ENCODE data around the gene SEMA5A. TPM values are rescaled to one million over a fixed set of nuclear protein-coding genes. Genes with fewer than 3 reads are reported as not detected.

The SEMA5A gene
- total RNA-seq, 1 donor from 2014 or later, result 11.9 TPM

GRCh38 chr5:9479361-9479760 is 66.5 kb downstream of the SEMA5A start:
- H3K4me1 Mint-ChIP-seq, result peaks cover 13% of the 10 kb centered on the region

GRCh38 chr5:9477537-9477936 is 68.3 kb downstream of the SEMA5A start:
- Histone ChIP-seq H4K20me1 (ENCODE audit: low read depth) (no peaks in the 10 kb centered on the region), H3K9me3 (ENCODE audit: low read depth) (no peaks in the 10 kb centered on the region), H3K79me2 (ENCODE audit: low read depth) (no peaks in the 10 kb centered on the region), H3K36me3 (no peaks in the 10 kb centered on the region), H3K9ac (no peak overlapping the region), H3K4me2 (no peak overlapping the region), H2AFZ (replicated peaks) (no peak overlapping the region), H3K4me1 (peaks cover 2% of the 10 kb centered on the region), H3F3A (ENCODE audit: low read depth) (no peaks in the 10 kb centered on the region), H3K27me3 (no peaks in the 10 kb centered on the region), H3K27ac (no peak overlapping the region), H3K4me3 (no peak overlapping the region)
- DNase-seq (ENCODE audit: low spot score), result no peak
- peaks cover 12% of the 10 kb centered on the region for H3K4me1 Mint-ChIP-seq
- H3K4me3 Mint-ChIP-seq, result no peak overlapping the region
- TF ChIP-seq EZH2 (IDR thresholded peaks at IDR 0.05), result no peak
- no peaks in the 10 kb centered on the region for H3K27me3 Mint-ChIP-seq (ENCODE audit: insufficient read depth, low read depth)
- H3K9me3 Mint-ChIP-seq, result peaks cover 22% of the 10 kb centered on the region
- H3K36me3 Mint-ChIP-seq, result peaks cover 12% of the 10 kb centered on the region
- H3K27ac Mint-ChIP-seq, result no peak overlapping the region

More at GRCh38 chr5:9479361-9479760, 66.5 kb downstream of the SEMA5A start:
- H3K79me2 ChIP-seq (ENCODE audit: low read depth), result no peaks in the 10 kb centered on the region
- no peak overlapping the region for H3K9ac ChIP-seq
- no peak overlapping the region for H3K4me2 ChIP-seq
- no peaks in the 10 kb centered on the region for H4K20me1 ChIP-seq (ENCODE audit: low read depth)
- TF ChIP-seq, protein P1, sequence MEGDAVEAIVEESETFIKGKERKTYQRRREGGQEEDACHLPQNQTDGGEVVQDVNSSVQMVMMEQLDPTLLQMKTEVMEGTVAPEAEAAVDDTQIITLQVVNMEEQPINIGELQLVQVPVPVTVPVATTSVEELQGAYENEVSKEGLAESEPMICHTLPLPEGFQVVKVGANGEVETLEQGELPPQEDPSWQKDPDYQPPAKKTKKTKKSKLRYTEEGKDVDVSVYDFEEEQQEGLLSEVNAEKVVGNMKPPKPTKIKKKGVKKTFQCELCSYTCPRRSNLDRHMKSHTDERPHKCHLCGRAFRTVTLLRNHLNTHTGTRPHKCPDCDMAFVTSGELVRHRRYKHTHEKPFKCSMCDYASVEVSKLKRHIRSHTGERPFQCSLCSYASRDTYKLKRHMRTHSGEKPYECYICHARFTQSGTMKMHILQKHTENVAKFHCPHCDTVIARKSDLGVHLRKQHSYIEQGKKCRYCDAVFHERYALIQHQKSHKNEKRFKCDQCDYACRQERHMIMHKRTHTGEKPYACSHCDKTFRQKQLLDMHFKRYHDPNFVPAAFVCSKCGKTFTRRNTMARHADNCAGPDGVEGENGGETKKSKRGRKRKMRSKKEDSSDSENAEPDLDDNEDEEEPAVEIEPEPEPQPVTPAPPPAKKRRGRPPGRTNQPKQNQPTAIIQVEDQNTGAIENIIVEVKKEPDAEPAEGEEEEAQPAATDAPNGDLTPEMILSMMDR (IDR thresholded peaks at IDR 0.05), result no peak
- no peaks in the 10 kb centered on the region for H3F3A ChIP-seq (ENCODE audit: low read depth)
- no peak overlapping the region for H3K4me3 ChIP-seq
- no peaks in the 10 kb centered on the region for H3K36me3 ChIP-seq
- H3K27ac ChIP-seq, result no peak overlapping the region
- no peak overlapping the region for H3K4me3 Mint-ChIP-seq
- H2AFZ ChIP-seq (replicated peaks), result no peak overlapping the region
- no peaks in the 10 kb centered on the region for H3K27me3 Mint-ChIP-seq (ENCODE audit: insufficient read depth, low read depth)
- peaks cover 12% of the 10 kb centered on the region for H3K36me3 Mint-ChIP-seq
- peaks cover 22% of the 10 kb centered on the region for H3K9me3 Mint-ChIP-seq
- DNase-seq (ENCODE audit: low spot score), result no peak
- H3K9me3 ChIP-seq (ENCODE audit: low read depth), result no peaks in the 10 kb centered on the region
- H3K27ac Mint-ChIP-seq, result no peak overlapping the region
- H3K27me3 ChIP-seq, result no peaks in the 10 kb centered on the region
- no peaks in the 10 kb centered on the region for H3K4me1 ChIP-seq

GRCh38 chr5:9474219-9475002 is 71.5 kb downstream of the SEMA5A start:
- H3K27me3 ChIP-seq, result no peaks in the 10 kb centered on the region
- H3K9me3 ChIP-seq (ENCODE audit: low read depth), result no peaks in the 10 kb centered on the region
- Mint-ChIP-seq H3K4me3 (no peak overlapping the region), H3K27ac (no peak overlapping the region), H3K9me3 (peaks cover 17% of the 10 kb centered on the region), H3K36me3 (peaks cover 12% of the 10 kb centered on the region), H3K27me3 (ENCODE audit: insufficient read depth, low read depth) (no peaks in the 10 kb centered on the region), H3K4me1 (peaks cover 14% of the 10 kb centered on the region)
- no peak overlapping the region for H3K4me2 ChIP-seq
- no peak overlapping the region for H3K9ac ChIP-seq
- no peaks in the 10 kb centered on the region for H4K20me1 ChIP-seq (ENCODE audit: low read depth)
- H3K79me2 ChIP-seq (ENCODE audit: low read depth), result no peaks in the 10 kb centered on the region
- no peak overlapping the region for H3K4me3 ChIP-seq
- H3F3A ChIP-seq (ENCODE audit: low read depth), result no peaks in the 10 kb centered on the region
- TF ChIP-seq EZH2phosphoT487 (IDR thresholded peaks at IDR 0.05), result no peak
- no peak for TF ChIP-seq EZH2 (IDR thresholded peaks at IDR 0.05)
- TF ChIP-seq, protein P1 (IDR thresholded peaks at IDR 0.05), result no peak
- no peaks in the 10 kb centered on the region for H3K36me3 ChIP-seq
- peaks cover 7% of the 10 kb centered on the region for H3K4me1 ChIP-seq
- H3K27ac ChIP-seq, result no peak overlapping the region
- DNase-seq (ENCODE audit: low spot score), result no peak
- H2AFZ ChIP-seq (replicated peaks), result no peak overlapping the region

GRCh38 chr5:9473624-9474023 is 72.3 kb downstream of the SEMA5A start:
- no peaks in the 10 kb centered on the region for H3K9me3 ChIP-seq (ENCODE audit: low read depth)
- no peak overlapping the region for H3K4me2 ChIP-seq
- H3K4me1 Mint-ChIP-seq, result peaks cover 14% of the 10 kb centered on the region

More at GRCh38 chr5:9473624-9474023, 72.3 kb downstream of the SEMA5A start:
- Mint-ChIP-seq H3K9me3 (peaks cover 13% of the 10 kb centered on the region), H3K27ac (no peak overlapping the region), H3K4me3 (no peak overlapping the region), H3K36me3 (peaks cover 8% of the 10 kb centered on the region), H3K27me3 (ENCODE audit: insufficient read depth, low read depth) (no peaks in the 10 kb centered on the region)
- Histone ChIP-seq H3K9ac (no peak overlapping the region), H3K4me1 (peaks cover 7% of the 10 kb centered on the region), H4K20me1 (ENCODE audit: low read depth) (no peaks in the 10 kb centered on the region), H3K27ac (no peak overlapping the region), H2AFZ (replicated peaks) (no peak overlapping the region), H3K27me3 (no peaks in the 10 kb centered on the region), H3K36me3 (no peaks in the 10 kb centered on the region), H3K79me2 (ENCODE audit: low read depth) (no peaks in the 10 kb centered on the region), H3F3A (ENCODE audit: low read depth) (no peaks in the 10 kb centered on the region), H3K4me3 (no peak overlapping the region)
- DNase-seq (ENCODE audit: low spot score), result no peak
- TF ChIP-seq, protein P1 (IDR thresholded peaks at IDR 0.05), result no peak
- TF ChIP-seq EZH2 (IDR thresholded peaks at IDR 0.05), result no peak
- TF ChIP-seq EZH2phosphoT487 (IDR thresholded peaks at IDR 0.05), result no peak
